GM15510 (cell line): ENCODE data around the gene CNTNAP4.

ENCODE experiments used
- POLR2A ChIP-seq: IDR thresholded peaks from 3 replicates; pipeline ENCODE4 v1.6.1; 2011; ENCODE audit warnings: borderline replicate concordance; ENCODE audit not compliant: insufficient read length; ENCODE audit errors: extremely low read depth

The CNTNAP4 gene

DNA sequence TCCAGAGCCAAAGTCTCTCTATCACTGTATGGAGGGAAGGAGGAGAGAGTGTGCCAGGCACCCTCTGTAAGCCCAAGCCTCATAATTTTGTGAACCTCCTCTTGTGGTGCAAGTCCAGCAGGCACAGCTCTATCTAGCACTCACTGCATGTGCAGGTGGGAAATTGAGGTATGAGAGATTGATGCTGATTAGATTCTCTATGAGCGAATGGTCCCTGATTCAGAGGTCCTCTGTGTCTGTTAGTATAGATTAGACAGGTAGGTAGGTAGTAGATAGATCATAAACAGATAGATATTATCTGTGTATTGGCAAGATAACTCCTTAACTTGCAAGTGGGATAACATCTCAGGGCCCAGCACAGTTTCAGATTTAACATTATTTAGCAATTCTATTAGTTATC, 209.5 kb downstream of the CNTNAP4 start:
- TF ChIP-seq POLR2A = no peak

DNA sequence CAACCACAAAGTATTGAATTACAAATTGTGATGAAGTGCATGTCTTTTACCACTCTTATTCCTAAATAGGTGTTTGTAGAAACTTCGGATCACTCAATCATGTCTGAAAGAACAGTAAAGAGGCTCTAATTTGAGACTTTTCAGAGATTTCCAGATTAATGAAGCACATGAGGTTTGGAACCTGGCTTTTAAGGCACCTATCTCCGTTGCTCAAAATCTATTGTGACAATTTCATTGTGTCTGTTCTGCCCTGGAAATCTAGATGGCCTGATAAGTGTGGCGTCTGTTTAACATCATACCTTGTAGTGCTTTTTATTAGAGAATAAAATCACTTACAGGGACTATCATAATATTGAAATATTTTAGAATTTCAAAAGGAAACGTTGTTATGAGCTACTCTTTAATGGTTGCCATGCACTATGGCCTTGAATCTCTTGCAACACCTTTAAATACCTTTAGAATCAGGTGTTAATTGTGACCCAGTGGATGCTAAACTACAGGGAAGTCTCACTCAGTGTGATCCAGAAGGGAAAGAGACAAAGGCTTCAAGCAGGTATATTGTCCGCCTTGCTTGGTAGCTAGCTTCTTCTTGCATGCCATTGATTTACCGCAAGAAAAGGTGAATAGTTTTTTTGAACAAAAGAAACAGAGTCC, 210.3 kb downstream of the CNTNAP4 start:
- TF ChIP-seq POLR2A = no peak

DNA sequence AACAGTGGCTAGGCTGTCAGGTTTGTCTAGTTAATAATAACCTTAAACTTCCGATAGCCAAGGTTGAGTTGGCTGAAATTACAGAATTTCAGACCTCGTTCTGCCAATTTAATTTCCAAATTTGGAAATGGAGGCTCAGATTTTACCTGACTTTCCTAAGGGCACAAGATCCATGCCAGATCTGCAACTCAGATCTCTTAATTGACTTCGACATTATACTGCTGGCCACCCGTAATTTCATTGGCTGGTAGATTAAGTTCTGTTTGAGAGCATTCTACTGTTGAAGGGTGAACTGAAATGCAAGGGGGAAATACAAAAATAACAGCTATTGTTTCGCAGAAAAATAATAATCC, 210.8 kb downstream of the CNTNAP4 start:
- no peak for TF ChIP-seq POLR2A

DNA sequence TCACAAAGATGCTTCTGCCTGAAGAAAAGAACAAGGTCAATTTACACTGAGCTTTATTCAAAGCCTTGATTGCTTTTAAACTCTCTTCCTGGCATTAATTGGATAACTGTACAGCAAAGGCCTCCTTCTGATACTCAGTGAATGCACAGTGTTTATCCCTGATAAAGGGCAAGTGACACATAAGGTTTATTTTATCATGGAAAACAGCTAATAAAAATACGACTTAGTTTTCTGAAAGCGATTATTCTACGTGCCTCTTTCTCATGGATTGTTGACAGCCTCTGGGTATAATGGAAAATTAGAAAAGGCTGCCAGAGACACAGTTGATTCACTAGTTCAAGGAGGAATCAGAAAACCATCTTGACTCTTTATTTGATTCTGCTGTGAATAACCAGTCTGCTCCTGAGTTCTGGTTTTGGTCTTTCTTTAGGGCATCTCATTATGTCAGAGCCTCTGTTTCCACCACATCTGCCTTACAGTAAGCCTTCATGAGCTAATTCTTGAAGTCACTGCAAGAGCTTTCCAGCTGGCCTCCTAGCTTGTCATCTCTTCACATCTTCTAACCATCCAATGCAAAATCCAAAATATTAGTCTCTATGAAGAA, 212.9 kb downstream of the CNTNAP4 start:
- no peak for TF ChIP-seq POLR2A

DNA sequence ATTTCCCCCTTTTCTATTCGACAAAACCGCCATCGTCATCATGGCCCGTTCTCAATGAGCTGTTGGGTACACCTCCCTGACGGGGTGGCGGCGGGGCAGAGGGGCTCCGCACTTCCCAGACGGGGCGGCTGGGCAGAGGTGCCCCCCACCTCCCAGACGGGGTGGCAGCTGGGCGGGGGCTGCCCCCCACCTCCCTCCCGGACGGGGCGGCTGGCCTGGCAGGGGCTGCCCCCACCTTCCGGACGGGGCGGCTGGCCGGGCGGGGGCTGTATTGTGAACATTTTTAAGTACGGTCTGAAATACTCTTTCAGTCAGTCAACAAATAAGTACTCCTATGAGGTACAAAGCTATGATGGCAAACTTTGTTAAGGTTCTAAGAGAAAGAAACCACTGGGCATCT, 222.8 kb downstream of the CNTNAP4 start:
- TF ChIP-seq POLR2A = no peak

DNA sequence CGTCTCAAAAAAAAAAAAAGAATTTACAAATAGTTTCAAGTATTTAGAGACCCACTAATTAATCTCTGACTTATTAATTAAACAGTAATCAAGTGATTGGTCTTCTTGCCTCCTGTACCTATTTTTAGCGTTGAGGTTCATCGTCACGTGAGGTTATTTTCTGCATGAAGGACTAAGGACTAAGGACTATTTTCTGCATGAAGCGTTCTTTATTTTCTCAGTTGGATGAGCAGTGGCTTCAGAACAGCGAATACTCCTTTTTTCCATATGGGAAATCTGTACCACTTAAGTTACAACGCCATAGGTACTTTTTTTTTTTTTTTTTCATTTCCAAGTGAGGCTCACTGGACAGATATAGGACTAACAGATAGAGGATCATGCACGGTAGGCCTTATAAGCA, 224.9 kb downstream of the CNTNAP4 start:
- TF ChIP-seq POLR2A = no peak

DNA sequence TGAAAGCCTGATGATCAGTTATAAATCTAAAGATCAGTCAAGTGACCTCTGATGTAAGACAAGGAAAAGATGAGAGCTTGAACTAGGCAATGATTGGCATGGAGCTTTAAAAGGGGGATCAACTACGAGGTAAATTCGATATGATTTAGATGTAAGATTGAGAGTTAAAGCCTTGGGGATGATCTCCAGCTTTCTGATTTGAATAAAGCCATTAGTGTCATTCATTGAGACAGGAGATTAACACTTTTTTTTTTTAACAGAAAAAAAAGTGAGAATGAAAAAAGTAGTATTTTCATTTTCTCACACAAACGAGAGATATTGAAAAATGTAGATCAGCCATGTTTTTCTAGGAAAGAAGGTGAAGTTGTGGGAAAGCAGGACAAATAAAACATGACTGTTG, 225.4 kb downstream of the CNTNAP4 start:
- TF ChIP-seq POLR2A = no peak

DNA sequence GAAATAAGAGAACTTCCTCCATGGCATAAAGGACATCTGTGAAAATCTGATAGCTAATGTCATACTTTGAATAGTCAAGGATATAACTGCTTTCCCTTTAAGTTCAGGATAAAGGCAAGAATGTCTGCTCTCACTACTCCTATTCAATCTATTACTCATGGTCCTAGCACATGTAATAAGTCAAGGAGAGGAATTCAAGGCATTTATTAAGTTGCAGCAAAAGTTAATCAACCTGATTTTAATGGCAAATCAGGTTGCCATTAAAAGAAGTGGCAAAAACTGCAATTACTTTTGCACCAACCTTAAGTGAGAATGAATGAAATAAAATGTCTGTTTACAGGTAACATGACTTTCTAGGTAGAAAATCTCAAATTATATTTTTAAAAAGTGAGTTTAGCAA, 225.9 kb downstream of the CNTNAP4 start:
- no peak for TF ChIP-seq POLR2A

DNA sequence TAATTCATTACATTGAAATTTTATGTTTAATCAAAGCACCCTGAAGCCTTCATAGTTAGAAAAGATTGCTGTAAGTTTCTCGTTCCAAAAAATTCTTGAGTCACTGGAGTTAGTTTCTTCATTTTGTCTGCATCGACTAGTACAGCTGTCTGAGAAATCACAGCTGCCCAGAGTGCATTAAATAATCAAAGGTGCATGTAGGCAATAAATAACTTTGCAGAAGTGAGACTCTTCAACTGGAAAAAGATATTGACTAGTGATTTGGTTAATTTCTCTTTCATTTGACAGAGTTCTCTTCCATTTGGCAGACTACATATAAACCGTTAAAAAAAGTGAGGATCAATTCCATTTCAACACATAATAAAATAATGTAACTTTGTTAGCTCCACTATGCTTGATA, 234.0 kb downstream of the CNTNAP4 start:
- TF ChIP-seq POLR2A = no peak

DNA sequence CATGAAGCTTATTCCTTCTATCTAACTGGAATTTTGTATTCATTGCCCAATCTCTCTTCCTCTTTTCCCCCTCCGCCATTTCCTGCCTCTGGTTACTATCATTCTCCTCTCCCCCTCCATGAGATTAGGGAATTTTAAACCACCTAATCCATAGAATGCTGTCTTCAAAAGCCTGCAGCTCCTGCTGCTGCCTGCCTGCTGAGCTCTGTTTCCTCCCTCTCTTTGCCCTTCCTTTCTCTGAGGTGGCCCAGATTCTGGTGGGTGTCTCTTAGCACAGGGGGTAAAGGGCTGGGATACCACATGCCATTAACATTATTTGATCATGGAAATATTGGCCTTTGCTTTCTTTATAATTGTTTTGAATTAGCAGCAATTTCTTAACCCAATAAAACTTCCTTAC, 241.6 kb downstream of the CNTNAP4 start:
- TF ChIP-seq POLR2A = no peak

DNA sequence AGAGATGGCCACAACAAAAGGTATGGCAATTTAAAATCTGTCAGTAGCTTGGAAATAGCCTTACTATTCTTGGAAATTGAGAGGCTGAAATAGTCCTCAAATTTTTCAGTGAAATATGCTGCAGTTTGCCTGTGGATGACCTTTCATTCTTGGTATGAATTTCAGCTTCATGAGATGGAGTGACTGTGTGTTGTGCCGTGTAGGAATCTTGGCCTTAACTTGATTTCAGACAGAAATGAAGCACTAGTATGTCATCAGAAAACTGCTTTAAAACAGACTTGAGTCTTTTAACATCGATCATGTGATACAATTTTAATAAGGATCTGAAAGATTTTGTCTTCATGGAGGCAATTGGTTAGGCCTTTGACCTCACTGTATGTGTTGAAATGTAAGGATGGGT, 247.2 kb downstream of the CNTNAP4 start:
- TF ChIP-seq POLR2A = no peak

DNA sequence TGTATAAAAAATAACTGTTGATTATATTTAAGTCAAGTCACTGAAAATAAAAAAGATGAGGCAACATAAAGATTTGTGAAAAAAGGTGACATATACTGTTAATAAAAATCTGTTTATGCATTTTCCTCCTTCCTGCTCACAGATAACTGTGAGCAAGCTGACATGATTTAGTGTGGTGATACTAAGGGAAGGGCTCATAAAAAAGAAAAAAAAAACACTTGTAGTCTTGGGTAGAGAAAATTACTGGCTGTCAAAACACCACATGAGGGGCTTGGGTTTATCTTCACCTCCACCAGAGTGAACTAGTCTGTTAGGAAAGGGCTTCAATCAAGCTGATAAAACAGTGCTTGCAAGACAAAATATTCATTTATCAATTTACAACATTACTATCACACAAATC, 247.6 kb downstream of the CNTNAP4 start:
- no peak for TF ChIP-seq POLR2A

DNA sequence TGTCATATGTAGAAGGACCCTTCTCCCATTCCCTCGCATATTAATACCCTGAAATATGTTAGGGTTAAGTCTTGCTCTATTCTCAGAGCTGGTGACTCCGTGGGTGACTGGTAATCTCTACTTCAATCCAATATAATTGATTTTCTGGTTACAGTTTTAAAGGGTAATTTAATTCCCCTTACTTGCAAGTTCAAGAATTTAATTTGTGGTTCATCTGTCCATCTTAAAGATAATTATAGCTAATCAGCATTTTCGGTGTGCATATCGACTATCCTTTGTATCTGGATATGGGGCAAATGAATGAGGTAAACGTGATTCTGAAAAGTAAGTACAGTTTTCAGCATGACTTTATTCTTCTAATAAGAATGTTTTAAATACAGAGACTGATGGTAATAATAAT, 250.0 kb downstream of the CNTNAP4 start:
- TF ChIP-seq POLR2A = no peak

DNA sequence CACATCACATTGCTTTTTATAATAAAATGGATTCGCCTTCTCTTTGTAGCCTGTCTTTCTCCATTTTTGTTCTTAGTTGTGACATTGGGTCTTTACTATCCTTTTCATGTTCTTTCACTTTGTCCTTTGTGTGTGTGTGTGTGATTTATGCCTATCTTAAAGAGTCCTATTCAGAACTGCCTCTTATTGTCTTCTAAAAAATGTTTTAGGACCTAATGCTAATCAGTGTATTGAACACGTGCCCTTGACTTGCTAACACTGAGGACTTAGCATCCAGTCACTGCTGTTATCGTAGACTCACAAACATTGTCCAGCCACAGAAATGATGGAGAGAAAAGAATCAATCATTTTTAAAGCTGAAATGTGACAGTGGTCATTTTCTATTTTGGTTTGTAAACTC, 251.9 kb downstream of the CNTNAP4 start:
- TF ChIP-seq POLR2A = no peak

DNA sequence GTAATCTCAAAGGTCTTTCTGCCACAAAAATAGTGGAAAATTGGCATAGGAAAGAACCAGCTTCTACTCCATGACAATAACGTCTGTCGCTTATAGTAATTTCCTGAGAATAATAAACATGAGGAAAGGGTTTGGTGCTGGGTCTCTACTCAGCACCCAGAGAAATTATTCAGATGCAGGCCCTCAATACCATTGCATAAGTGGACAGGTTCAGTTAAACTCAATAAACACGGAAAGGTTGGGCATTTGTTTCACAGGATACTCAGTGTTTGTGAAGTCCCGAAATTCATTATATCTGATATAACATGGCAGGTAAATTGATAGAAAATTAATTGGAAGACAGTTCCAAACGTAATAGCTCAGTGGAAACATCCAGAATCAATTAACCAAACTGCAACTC, 254.0 kb downstream of the CNTNAP4 start:
- TF ChIP-seq POLR2A = no peak

DNA sequence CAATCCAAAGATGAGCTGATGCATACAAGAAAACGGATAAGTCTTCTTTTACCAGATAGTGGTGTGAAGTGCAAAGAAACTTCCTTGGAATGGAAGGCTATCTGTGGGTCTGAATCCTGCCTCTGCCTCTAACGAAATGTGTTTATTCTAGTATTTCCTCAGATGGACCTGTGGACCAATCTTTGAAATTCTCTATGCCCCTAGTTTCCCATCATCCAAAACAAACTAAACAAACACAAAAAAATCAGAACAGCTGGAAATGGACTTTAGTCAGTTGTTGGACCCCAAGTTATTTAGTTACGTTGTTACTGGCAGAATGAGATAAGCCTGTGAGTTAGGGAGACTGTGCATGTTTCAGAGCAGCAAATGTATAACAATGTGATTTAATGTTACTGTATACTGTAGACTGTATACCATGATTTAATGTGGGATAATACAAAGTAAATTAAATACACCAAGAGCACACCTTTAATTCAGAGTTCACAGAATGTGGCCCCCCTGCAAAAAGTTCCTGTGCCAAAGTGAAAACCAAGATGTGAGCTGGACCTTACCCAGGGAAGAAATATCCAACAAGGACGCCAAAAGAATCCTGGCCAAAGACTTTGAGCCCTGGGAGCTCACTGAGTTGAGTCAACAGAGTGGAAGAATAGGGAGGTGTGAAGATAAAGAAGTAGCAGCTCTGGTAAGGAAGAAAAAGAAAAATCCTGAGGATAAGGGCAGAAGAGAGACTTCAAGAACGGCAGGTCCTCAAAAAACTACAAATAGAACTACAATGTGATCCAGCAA, 255.2 kb downstream of the CNTNAP4 start:
- no peak for TF ChIP-seq POLR2A
